Skeletal muscle cell (primary cell): ENCODE measurements around the gene ELAVL1.
"Not testable (repeated sequence)": the region's sequence is repeated elsewhere in the genome, so short reads cannot be mapped to it uniquely, and the experiment has no call there.

Experiments used
- DNase-seq: peaks from one replicate; pipeline ENCODE4 v3.0.0-alpha.2; 2010; ENCODE audit warnings: low read depth
- H3K4me3 ChIP-seq: 2 replicates; pipeline ENCODE4 v1.5.1; 2011; ENCODE audit warnings: low read depth, mild to moderate bottlenecking, control low read depth, low read length, moderate library complexity

ELAVL1 gene

GRCh38 chr19:7975037-7975436, 30.4 kb downstream of the ELAVL1 start:
- no peak overlapping the region for H3K4me3 ChIP-seq
- DNase-seq = no peak

DNA sequence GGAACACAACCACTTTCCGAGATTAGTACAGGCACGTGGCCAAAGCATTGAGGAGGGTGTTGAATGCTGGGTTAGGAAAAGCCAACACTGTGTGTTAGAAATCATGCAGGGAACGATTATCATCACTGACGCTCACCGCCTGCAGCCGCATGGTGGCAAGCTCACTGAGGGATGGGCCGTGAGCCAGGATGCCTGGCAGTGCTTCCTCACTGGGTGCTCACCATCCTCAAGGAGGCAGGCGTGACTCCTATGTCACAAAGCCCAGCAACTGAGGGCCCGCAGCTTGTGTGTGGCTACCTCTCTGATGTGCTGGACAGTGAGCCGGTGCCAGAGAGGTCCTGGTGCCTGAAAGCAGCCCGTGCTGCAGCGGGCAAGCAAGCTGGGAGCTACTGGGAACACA, 31.6 kb downstream of the ELAVL1 start:
- no peak overlapping the region for H3K4me3 ChIP-seq
- no peak for DNase-seq

DNA sequence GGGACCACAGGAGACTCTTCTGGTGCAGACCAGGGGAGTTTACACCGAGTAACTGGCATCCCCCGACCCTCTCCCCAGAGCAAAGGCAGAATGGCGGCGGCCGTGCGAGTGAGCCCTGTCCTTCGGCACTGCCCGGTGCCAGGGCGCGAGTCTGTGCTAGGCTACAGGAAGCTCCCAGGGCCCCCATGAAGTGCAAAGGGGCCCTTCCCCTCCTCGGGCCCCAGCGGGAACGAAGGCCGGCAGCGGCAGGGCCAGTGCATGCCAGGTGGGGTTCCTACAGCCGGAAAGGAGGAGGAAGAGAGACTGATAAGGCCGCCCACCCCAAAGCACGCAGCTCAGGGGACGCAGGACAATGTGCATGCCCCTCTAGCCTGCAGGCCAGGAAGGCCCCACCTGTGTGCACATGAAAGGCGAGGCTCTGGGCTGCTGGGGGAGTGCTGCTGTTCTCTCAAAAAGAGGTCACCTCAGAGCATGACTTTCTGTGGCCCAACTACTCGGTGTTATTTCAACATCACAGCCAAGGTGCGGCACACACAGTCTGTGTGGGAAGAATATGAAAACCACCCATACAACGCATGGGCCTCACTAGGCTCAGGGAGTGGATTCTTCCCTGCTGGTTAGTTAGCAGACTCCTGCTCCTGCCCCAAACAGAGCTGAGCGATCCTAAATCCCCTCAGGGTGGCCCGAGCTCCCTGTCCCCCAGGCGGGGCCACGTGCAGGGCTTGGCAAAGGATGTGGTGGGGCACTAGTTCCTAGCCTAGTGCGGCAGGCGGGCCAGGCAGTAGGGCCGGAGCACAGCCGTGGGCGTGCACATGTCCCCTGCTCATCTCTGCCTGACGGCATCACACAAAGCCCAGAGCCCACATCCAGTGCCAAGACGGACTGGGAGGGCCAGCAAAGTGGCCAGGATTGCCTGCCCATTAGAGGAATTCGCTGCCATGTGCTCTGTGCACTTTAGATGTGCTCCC, 33.6 kb downstream of the ELAVL1 start:
- no peak for DNase-seq
- H3K4me3 ChIP-seq = no peak overlapping the region

- no peak overlapping the region for H3K4me3 ChIP-seq
- DNase-seq = no peak
Observed at GRCh38 chr19:7970716-7971448, 34.6 kb downstream of the ELAVL1 start.

DNA sequence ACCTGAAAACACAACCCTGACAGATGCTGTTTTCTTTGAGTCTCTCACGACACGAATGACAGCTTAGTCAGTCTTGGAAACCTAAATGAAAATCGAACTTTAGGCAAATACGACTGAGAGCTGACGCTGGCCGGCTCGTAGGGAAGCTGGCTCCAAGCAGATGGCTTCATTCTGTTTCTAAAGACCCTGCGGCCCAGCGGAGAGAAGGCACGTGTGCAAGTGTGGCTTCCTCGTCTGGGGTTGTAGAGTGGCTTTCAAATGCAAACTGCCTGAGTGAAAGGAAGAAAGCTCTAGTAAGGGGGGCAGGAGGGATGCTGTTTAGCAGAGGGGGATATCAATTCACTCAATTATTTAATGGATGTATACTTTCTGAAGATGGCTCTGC, 35.9 kb downstream of the ELAVL1 start:
- no peak for DNase-seq
- H3K4me3 ChIP-seq = no peak overlapping the region

GRCh38 chr19:7968796-7969554, 36.5 kb downstream of the ELAVL1 start:
- H3K4me3 ChIP-seq = no peak overlapping the region
- DNase-seq = no peak

GRCh38 chr19:7968008-7968795, 37.2 kb downstream of the ELAVL1 start:
- no peak for DNase-seq
- H3K4me3 ChIP-seq = no peak overlapping the region

GRCh38 chr19:7965921-7966665, 39.3 kb downstream of the ELAVL1 start:
- no peak for DNase-seq
- H3K4me3 ChIP-seq = no peak overlapping the region

GRCh38 chr19:7965259-7965841, 40.1 kb downstream of the ELAVL1 start:
- no peak overlapping the region for H3K4me3 ChIP-seq
- no peak for DNase-seq

- no peak for DNase-seq
- no peak overlapping the region for H3K4me3 ChIP-seq
Observed at GRCh38 chr19:7963566-7963965, 41.9 kb downstream of the ELAVL1 start.

- H3K4me3 ChIP-seq = no peak overlapping the region
Observed at GRCh38 chr19:7962644-7963268, 42.7 kb downstream of the ELAVL1 start.

DNA sequence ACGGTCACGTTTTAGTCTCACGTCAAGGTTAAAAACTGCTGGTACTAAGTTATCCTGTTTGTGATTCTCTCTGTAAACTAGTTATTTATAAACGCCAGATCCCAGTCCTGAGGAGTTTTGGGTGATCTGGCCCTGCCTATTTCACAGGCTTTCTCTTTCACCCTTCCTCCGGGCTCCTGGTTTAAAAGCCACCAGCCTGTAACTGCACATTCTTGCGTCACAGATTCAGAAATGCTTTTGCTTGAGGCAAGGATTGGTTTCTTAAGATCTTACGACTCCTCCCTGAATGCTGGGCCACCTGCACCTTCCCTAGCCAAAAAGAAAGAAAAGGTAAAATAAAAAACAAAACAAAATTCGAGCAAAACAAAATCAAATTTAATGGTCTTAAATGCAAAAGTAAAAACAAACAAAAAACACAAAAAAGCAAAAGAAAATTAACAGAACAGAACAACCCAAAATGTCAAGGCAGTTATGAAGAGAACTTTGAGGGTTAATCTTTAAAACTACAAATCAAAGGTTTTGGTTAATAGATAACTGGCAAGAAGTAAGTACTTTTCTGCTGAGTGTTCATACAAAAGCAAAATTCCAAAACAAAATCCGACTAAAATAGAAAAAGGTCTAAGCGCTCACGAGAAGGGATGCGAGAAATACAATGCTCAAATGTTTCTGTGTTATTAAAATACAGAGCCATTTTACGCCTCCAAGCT, 43.4 kb downstream of the ELAVL1 start:
- DNase-seq = no peak
- no peak overlapping the region for H3K4me3 ChIP-seq

More at GRCh38 chr19:7962644-7963268, 42.7 kb downstream of the ELAVL1 start:
- no peak for DNase-seq

- not testable (repeated sequence) for H3K4me3 ChIP-seq, DNase-seq
Observed at GRCh38 chr19:7961082-7961481, 44.4 kb downstream of the ELAVL1 start.

GRCh38 chr19:7959211-7959610, 46.2 kb downstream of the ELAVL1 start:
- DNase-seq = no peak

GRCh38 chr19:7955696-7956095, 49.7 kb downstream of the ELAVL1 start:
- no peak overlapping the region for H3K4me3 ChIP-seq
- DNase-seq = no peak

More at GRCh38 chr19:7959211-7959610, 46.2 kb downstream of the ELAVL1 start:
- H3K4me3 ChIP-seq = no peak overlapping the region

DNA sequence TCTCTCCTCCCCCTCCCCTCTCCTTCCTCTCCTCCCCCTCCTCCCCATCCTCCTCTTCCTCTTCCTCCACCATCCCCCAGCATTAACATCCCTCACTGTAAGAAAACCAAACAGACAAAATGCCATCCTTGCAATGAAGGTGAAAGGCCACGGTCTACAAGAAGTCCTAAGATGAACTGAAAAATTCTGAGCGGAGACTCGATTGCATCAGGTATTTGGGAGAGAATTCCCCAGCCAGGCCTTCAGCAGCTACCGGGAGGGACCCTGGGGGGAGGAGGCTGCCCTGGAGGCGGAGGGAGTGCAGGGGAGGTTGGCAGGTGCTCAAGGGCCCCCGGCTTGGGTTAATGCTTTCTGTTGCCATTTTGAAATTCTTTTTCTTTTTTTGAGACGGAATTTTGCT, 51.9 kb downstream of the ELAVL1 start:
- no peak overlapping the region for H3K4me3 ChIP-seq

GRCh38 chr19:7953060-7953459, 52.4 kb downstream of the ELAVL1 start:
- no peak for DNase-seq
- H3K4me3 ChIP-seq = no peak overlapping the region

More for the DNA sequence above, 51.9 kb downstream of the ELAVL1 start:
- DNase-seq = no peak
